GM10266 (cell line): ENCODE data around the gene NR1H2.

Source experiments
- DNase-seq: peaks from one replicate; pipeline ENCODE4 v3.0.0; 2012; ENCODE audit errors: extremely low spot score
- CTCF ChIP-seq: IDR thresholded peaks from 2 replicates; pipeline ENCODE4 v1.5.1; 2012; ENCODE audit warnings: mild to moderate bottlenecking, low read depth; ENCODE audit not compliant: control insufficient read depth, insufficient read depth; ENCODE audit errors: missing control alignments

The NR1H2 gene

DNA sequence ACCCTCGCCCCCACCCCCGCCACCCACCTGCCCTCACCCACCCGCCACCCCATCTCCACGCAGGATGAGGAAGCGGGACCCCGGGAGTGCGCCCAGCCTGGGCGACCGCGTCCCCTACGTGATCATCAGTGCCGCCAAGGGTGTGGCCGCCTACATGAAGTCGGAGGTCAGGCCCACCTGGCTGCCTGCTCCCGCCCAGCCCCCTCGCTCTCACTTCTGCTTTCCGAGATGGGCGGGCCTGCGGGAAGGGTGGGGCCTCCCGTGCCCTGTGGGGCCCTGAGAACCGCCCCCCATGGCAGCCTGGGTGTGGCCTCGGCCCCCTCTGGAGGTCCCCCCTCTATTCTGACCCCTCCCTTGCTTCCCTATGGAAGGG is 39.4 kb downstream of the NR1H2 start:
- peak; percentile 96 for DNase-seq
- TF ChIP-seq CTCF: no peak

- no peak for TF ChIP-seq CTCF
These were observed 40.0 kb downstream of the NR1H2 start for GRCh38 chr19:50416034-50416977.

GRCh38 chr19:50417111-50418081 is 41.1 kb downstream of the NR1H2 start:
- no peak for TF ChIP-seq CTCF
- DNase-seq: no peak

More at GRCh38 chr19:50416034-50416977, 40.0 kb downstream of the NR1H2 start:
- DNase-seq: no peak

GRCh38 chr19:50418176-50419021 is 42.1 kb downstream of the NR1H2 start, which contains the start of gene SPIB:
TSS of gene SPIB (plus strand) at chr19:50418938. CDS start at chr19:50418963, 25 bp downstream.
- DNase-seq: no peak
- TF ChIP-seq CTCF: no peak

DNA sequence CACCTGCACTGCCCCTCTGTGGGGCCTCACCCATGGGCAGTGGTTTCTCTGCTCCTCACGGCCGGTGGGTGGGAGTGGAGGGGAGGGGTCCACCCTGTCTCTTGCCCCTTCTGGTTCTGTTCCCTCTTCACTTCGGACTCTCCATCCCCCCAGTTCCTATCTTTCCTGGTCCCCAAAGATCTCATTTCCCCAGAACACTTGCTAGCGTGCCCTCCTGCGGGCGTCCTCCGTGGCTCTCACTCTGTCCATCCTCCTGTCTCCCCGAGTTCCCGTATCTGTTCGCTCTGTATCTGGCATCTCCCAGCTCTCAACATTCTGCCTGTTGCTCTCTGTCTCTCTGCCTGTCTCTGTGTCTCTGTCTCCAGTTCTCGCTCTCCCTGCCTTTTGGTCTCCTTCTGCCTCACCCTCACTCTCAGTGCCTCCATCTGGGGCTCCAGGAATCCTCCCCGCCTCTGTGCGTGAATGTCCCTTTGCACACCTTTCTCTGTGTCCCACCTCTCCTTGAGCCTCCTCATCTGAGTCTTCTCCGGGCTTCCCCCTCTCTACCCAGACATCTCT is 42.8 kb downstream of the NR1H2 start:
- no peak for DNase-seq
- no peak for TF ChIP-seq CTCF

DNA sequence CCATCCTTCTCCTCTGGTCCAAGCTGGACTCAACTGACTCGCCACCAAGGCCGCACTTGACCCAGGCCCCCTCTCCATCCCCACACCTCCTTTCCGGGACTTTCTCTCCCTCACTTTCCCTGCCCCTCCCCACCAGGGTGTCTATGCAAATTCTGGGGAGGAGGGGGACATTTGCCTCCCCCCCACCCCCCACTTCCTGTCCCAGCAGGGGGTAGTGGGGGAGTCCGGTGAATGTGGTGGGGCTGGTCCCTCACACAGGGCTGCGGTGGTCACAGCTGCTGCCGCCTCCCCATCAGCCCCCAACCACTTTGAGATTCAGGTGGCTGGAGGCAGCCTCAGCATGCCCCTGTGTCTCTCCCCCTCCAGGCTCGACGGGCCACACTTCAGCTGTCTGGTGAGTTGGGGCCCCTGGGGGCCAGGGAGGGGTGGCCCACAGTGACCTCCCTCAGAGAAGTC is 43.4 kb downstream of the NR1H2 start:
- DNase-seq: no peak
- TF ChIP-seq CTCF: no peak
